ENCODE results near the gene TAC4.

TAC4 gene

DNA sequence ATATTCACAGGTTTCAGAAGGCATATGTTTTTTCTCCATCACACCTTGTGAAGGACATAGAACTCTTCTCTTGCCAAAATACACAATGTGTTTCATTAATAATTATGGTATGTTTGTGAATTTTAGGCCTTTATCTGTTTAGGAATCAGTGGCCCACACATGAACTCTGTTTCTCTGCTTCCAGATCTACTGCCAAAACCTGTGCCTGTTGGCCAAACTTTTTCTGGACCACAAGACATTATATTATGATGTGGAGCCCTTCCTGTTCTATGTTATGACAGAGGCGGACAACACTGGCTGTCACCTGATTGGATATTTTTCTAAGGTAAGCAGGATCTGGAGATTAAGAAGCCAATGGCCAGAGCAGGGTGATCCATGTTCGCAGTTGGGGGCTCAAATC lies 26.4 kb downstream of the TAC4 start:
- ChIA-PET POLR2A (interaction anchor here (0.6 kb wide), 1 partner anchor 877 kb away, joined by 6 read pairs; the partner anchor contains the start of gene SNF8), CTCF (interaction anchor here (1.1 kb wide), 1 partner anchor 256 kb away, joined by 3 read pairs; no protein-coding TSS in a partner anchor)
- TF ChIP-seq PKNOX1 (IDR thresholded peaks at IDR 0.05): no peak
- TF ChIP-seq L3MBTL2 (conservative IDR thresholded peaks at IDR 0.05): no peak
- no peak for TF ChIP-seq BHLHE40 (IDR thresholded peaks at IDR 0.05; ENCODE audit: borderline replicate concordance)
- TF ChIP-seq TARDBP (IDR thresholded peaks at IDR 0.05): no peak
- TF ChIP-seq FOXK2 (IDR thresholded peaks at IDR 0.05): no peak
- no peak for TF ChIP-seq ZNF384 (IDR thresholded peaks at IDR 0.05)
- no peak for TF ChIP-seq ELF4 (IDR thresholded peaks at IDR 0.05)
- DNase-seq (ENCODE audit: extremely low spot score): no peak

DNA sequence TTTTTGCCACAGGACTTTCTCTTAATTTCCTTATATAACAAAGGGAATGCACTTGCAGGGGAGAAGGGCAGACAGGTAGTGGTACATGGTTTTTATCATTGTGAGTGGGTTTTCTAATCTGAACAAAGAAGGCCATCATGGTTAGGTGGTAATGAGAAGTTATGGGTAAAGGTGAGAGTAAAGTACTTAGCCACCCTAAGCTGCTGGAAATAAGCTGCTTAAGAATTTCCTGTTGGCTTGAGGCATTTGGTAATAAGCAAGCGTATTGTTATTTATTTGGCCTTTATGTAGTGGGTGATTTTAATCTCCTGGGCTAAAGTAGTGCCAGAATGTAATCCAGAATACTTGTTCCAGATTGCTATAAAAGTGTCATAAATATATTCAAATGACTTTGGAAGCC lies 27.1 kb downstream of the TAC4 start:
- DNase-seq (ENCODE audit: extremely low spot score): no peak
- ChIA-PET POLR2A (no interaction called here), CTCF (interaction anchor here (1.1 kb wide), 1 partner anchor 255 kb away, joined by 3 read pairs; no protein-coding TSS in a partner anchor)
- TF ChIP-seq ZNF384 (IDR thresholded peaks at IDR 0.05) (no peak), SP1 (IDR thresholded peaks at IDR 0.05) (no peak), TARDBP (IDR thresholded peaks at IDR 0.05) (no peak), FOXM1 (IDR thresholded peaks at IDR 0.05; ENCODE audit: borderline replicate concordance) (no peak), ARNT (IDR thresholded peaks at IDR 0.05) (no peak), L3MBTL2 (conservative IDR thresholded peaks at IDR 0.05) (no peak), LEF1 (IDR thresholded peaks at IDR 0.05; ENCODE audit: borderline replicate concordance) (no peak), ELF4 (IDR thresholded peaks at IDR 0.05) (no peak), FOXK2 (IDR thresholded peaks at IDR 0.05) (no peak), CTBP1 (IDR thresholded peaks at IDR 0.05; ENCODE audit: borderline replicate concordance) (no peak), BHLHE40 (IDR thresholded peaks at IDR 0.05; ENCODE audit: borderline replicate concordance) (no peak), NFRKB (IDR thresholded peaks at IDR 0.05) (no peak), PKNOX1 (IDR thresholded peaks at IDR 0.05) (no peak), HDGF (IDR thresholded peaks at IDR 0.05; ENCODE audit: borderline replicate concordance) (no peak), FOXA1 (IDR thresholded peaks at IDR 0.05) (no peak)

GRCh38 chr17:49819651-49820050 lies 28.2 kb downstream of the TAC4 start:
- POLR2A ChIA-PET: no interaction called here
- DNase-seq (ENCODE audit: extremely low spot score): no peak
- TF ChIP-seq L3MBTL2 (conservative IDR thresholded peaks at IDR 0.05): no peak
- TF ChIP-seq PKNOX1 (IDR thresholded peaks at IDR 0.05): no peak
- TF ChIP-seq NFRKB (IDR thresholded peaks at IDR 0.05): no peak
- no peak for TF ChIP-seq SUZ12 (IDR thresholded peaks at IDR 0.05)
- TF ChIP-seq ELF4 (IDR thresholded peaks at IDR 0.05): no peak
- TF ChIP-seq FOXK2 (IDR thresholded peaks at IDR 0.05): no peak
- TF ChIP-seq FOXA1 (IDR thresholded peaks at IDR 0.05): no peak
- CTCF ChIA-PET: no interaction called here

DNA sequence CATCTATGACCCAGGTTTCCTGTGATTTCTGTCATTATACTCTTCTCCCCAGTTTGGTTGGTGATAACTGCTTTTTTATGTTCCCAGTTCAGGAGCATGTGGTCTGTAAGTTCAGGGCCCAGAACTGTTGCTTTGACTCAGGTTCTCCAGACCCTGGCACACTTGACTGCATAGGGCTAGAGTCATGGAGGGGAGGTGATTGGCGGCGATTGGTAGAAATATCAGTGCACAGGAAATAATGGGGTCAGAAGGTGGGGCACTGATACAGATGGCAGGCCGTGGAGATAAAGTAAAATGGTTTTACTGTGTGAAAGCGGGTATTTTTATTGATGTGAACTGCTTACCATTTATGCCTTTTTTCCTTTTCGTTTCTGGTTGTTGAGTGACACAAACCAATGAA lies 28.7 kb downstream of the TAC4 start:
- POLR2A ChIA-PET: no interaction called here
- CTCF ChIA-PET: no interaction called here
- TF ChIP-seq PKNOX1 (IDR thresholded peaks at IDR 0.05) (no peak), SUZ12 (IDR thresholded peaks at IDR 0.05) (no peak)
- no peak for DNase-seq (ENCODE audit: extremely low spot score)

DNA sequence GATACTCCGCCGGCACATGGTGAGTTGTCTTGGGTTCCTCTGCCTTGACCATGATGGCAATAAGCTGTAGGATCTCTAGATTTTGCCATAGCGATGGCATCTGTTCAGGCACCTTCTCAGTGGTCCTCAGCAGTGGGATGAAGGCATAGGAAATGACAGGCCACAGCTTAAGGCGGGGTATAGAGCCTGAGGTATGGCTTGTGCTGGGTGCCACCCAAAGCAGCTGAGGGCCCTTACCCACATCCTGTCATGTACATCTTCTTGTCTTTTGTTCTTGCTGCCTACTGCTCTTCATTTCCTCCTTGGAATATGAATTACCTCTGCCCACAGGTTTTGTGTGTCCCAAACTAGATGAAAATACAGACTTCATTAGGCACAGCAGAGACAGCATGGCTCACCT lies 29.9 kb downstream of the TAC4 start:
- POLR2A ChIA-PET: no interaction called here
- no peak for DNase-seq (ENCODE audit: extremely low spot score)
- TF ChIP-seq ZNF384 (IDR thresholded peaks at IDR 0.05) (no peak), ELF4 (IDR thresholded peaks at IDR 0.05) (no peak), LEF1 (IDR thresholded peaks at IDR 0.05; ENCODE audit: borderline replicate concordance) (no peak), SP1 (IDR thresholded peaks at IDR 0.05) (no peak), HDGF (IDR thresholded peaks at IDR 0.05; ENCODE audit: borderline replicate concordance) (no peak), L3MBTL2 (conservative IDR thresholded peaks at IDR 0.05) (no peak), FOXA1 (IDR thresholded peaks at IDR 0.05) (no peak), SUZ12 (IDR thresholded peaks at IDR 0.05) (no peak), CTBP1 (IDR thresholded peaks at IDR 0.05; ENCODE audit: borderline replicate concordance) (no peak), PKNOX1 (IDR thresholded peaks at IDR 0.05) (no peak), ARNT (IDR thresholded peaks at IDR 0.05) (no peak), NFRKB (IDR thresholded peaks at IDR 0.05) (no peak)
- CTCF ChIA-PET: interaction anchor here (0.6 kb wide), 1 partner anchor 119 kb away, joined by 3 read pairs; no protein-coding TSS in a partner anchor

GRCh38 chr17:49815761-49816281 lies 32.0 kb downstream of the TAC4 start:
- POLR2A ChIA-PET: no interaction called here
- CTCF ChIA-PET: interaction anchor here (0.7 kb wide), 1 partner anchor 113 kb away, joined by 4 read pairs; no protein-coding TSS in a partner anchor
- TF ChIP-seq FOXK2 (IDR thresholded peaks at IDR 0.05) (no peak), HDGF (IDR thresholded peaks at IDR 0.05; ENCODE audit: borderline replicate concordance) (no peak), ZNF384 (IDR thresholded peaks at IDR 0.05) (no peak), BHLHE40 (IDR thresholded peaks at IDR 0.05; ENCODE audit: borderline replicate concordance) (no peak), TARDBP (IDR thresholded peaks at IDR 0.05) (no peak), ARNT (IDR thresholded peaks at IDR 0.05) (no peak), CTBP1 (IDR thresholded peaks at IDR 0.05; ENCODE audit: borderline replicate concordance) (no peak), L3MBTL2 (conservative IDR thresholded peaks at IDR 0.05) (no peak), PKNOX1 (IDR thresholded peaks at IDR 0.05) (no peak), FOXM1 (IDR thresholded peaks at IDR 0.05; ENCODE audit: borderline replicate concordance) (no peak), SUZ12 (IDR thresholded peaks at IDR 0.05) (no peak), SP1 (IDR thresholded peaks at IDR 0.05) (no peak), FOXA1 (IDR thresholded peaks at IDR 0.05) (no peak)
- no peak for DNase-seq (ENCODE audit: extremely low spot score)

Measured in HEK293T (cell line).